ENCODE measurements around the gene C3orf85. TPM values are rescaled to one million over a fixed set of nuclear protein-coding genes. Genes with fewer than 3 reads are reported as not detected.
A peak's percentile ranks its signal among the peaks of the same experiment; 100 is the strongest.

The C3orf85 gene
- total RNA-seq: not detected

- no peak for ATAC-seq (replicated peaks in 1 of 2)
Measured at GRCh38 chr3:109136523-109136922, at the start of gene C3orf85. Gene C3orf85 (plus strand): TSS chr3:109136719. CDS start chr3:109136848, 129 bp downstream.

GRCh38 chr3:109089265-109089664 lies 47.3 kb upstream of the C3orf85 start:
- ATAC-seq (replicated peaks in 1 of 2): peak; percentile 64 to 91
- Mint-ChIP-seq H3K4me3 (peak overlapping the region in 1 of 2 donors; percentile 39), H3K9me3 (no peaks in the 10 kb centered on the region), H3K4me1 (ENCODE audit: low read depth) (no peaks in the 10 kb centered on the region), H3K27me3 (ENCODE audit: low read depth) (peaks cover 19% of the 10 kb centered on the region), H3K36me3 (ENCODE audit: insufficient read depth in 2 of 2) (no peaks in the 10 kb centered on the region), H3K27ac (no peak overlapping the region)
- DNase-seq: no peak

More at GRCh38 chr3:109136523-109136922, at the start of gene C3orf85:
- DNase-seq: no peak
- no peaks in the 10 kb centered on the region for H3K9me3 Mint-ChIP-seq
- no peak within 1 kb of the TSS for H3K4me3 Mint-ChIP-seq
- H3K4me1 Mint-ChIP-seq (ENCODE audit: low read depth): no peaks in the 10 kb centered on the region
- H3K27me3 Mint-ChIP-seq (ENCODE audit: low read depth): peaks cover 10% of the 10 kb centered on the region
- H3K27ac Mint-ChIP-seq: no peak within 1 kb of the TSS
- no peaks in the 10 kb centered on the region for H3K36me3 Mint-ChIP-seq (ENCODE audit: insufficient read depth in 2 of 2)

- Mint-ChIP-seq H3K36me3 (ENCODE audit: insufficient read depth in 2 of 2) (no peaks in the 10 kb centered on the region), H3K4me3 (no peak overlapping the region), H3K9me3 (no peaks in the 10 kb centered on the region), H3K4me1 (ENCODE audit: low read depth) (no peaks in the 10 kb centered on the region), H3K27ac (no peak overlapping the region), H3K27me3 (ENCODE audit: low read depth) (peaks cover 9% of the 10 kb centered on the region)
- DNase-seq (no peak), ATAC-seq (replicated peaks in 1 of 2) (no peak)
Measured at GRCh38 chr3:109091846-109092245, 44.7 kb upstream of the C3orf85 start.

DNA sequence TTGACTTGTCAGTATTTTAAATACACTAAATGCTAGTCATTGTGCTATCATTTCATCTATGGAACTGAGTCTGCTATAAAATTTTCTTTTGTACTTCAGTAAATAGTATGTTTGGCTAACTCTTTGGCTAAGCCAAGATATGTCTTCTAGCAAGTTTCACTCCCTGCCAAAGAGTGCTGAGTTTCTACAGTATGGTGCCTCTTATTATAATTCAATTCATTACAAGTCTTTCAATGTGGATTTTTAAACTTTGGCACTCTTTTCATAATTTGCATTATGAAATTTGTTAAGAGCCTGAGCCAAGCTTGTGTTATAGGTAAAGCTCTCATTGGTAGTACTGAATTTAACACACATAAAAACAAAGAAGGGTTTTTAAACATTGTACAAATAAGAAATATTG lies 43.0 kb upstream of the C3orf85 start:
- ATAC-seq (replicated peaks in 1 of 2) (no peak), DNase-seq (no peak)
- Mint-ChIP-seq H3K27ac (no peak overlapping the region), H3K4me1 (ENCODE audit: low read depth) (no peaks in the 10 kb centered on the region), H3K9me3 (no peaks in the 10 kb centered on the region), H3K4me3 (no peak overlapping the region), H3K36me3 (ENCODE audit: insufficient read depth in 2 of 2) (no peaks in the 10 kb centered on the region), H3K27me3 (ENCODE audit: low read depth) (peaks cover 2% of the 10 kb centered on the region)

DNA sequence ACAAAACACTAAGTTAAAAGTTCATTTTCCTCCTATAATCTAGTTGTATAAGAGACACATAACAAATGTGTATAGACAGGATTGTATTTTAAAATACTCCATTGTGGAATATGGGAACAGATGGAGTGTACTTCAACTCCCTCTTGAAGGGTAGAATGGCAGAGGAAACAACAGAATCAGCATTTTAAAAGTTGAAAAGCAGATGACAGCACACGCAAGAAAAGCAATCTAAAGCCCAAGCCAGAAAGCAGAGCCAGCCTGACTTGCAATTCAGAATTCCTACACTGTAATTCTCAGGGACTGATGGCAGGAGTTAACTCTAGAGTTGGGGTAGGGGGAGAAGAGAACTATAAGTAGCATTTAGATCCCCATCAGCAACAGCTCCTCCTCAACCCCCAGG lies 41.4 kb upstream of the C3orf85 start:
- H3K27me3 Mint-ChIP-seq (ENCODE audit: low read depth): no peaks in the 10 kb centered on the region
- no peaks in the 10 kb centered on the region for H3K9me3 Mint-ChIP-seq
- H3K36me3 Mint-ChIP-seq (ENCODE audit: insufficient read depth in 2 of 2): no peaks in the 10 kb centered on the region
- H3K27ac Mint-ChIP-seq: no peak overlapping the region
- ATAC-seq (replicated peaks in 1 of 2) (no peak), DNase-seq (no peak)
- no peaks in the 10 kb centered on the region for H3K4me1 Mint-ChIP-seq (ENCODE audit: low read depth)
- H3K4me3 Mint-ChIP-seq: no peak overlapping the region

GRCh38 chr3:109098079-109098644 lies 38.4 kb upstream of the C3orf85 start:
- H3K9me3 Mint-ChIP-seq: no peaks in the 10 kb centered on the region
- DNase-seq (no peak), ATAC-seq (replicated peaks in 1 of 2) (peak in 1 of 2 donors; percentile 27)
- no peak overlapping the region for H3K4me3 Mint-ChIP-seq
- H3K27ac Mint-ChIP-seq: no peak overlapping the region
- no peaks in the 10 kb centered on the region for H3K36me3 Mint-ChIP-seq (ENCODE audit: insufficient read depth in 2 of 2)
- no peaks in the 10 kb centered on the region for H3K27me3 Mint-ChIP-seq (ENCODE audit: low read depth)
- H3K4me1 Mint-ChIP-seq (ENCODE audit: low read depth): no peaks in the 10 kb centered on the region

- peaks cover 16% of the 10 kb centered on the region for H3K27me3 Mint-ChIP-seq (ENCODE audit: low read depth)
- no peak overlapping the region for H3K4me3 Mint-ChIP-seq
- no peak for DNase-seq
- no peaks in the 10 kb centered on the region for H3K9me3 Mint-ChIP-seq
- H3K27ac Mint-ChIP-seq: no peak overlapping the region
- no peaks in the 10 kb centered on the region for H3K4me1 Mint-ChIP-seq (ENCODE audit: low read depth)
- no peak for ATAC-seq (replicated peaks in 1 of 2)
- H3K36me3 Mint-ChIP-seq (ENCODE audit: insufficient read depth in 2 of 2): no peaks in the 10 kb centered on the region
Measured at GRCh38 chr3:109109574-109109973, 26.9 kb upstream of the C3orf85 start.

DNA sequence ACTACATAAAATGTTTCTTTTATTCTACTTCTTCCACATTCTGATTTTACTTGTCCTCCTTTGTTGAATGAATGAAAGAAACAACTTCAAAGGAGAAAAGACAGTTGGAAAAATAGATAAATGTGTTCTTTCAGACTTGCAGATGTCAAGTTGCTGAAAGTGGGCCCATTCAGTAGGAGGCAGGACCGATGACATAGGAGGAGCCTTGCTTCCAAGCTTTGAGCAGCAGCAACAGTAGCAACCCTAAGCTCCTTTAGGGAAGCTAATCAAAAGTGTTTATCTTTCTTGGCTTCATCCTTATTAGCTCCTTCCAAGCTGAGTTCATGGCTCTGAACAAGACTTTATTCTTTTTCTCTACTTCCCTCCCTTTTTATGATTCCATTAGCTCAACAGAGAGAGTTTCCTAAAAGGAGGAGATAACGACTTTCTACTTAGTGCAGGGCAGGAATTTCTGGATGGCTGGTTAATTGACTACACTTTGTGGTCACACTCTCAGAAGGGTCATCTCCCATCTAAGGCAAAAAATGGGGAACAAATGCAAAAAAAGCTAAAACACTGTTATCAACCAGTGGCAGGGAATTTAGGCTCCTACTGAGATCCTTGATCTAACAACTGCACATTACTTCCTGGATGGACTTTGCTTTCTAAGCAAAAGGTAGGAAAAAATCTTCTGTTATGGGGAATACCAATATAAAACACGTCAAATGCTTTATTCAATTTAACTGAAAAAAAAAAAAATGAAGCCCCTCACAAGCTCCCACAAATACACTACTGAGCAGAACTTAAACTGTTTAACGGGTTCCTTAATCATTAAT lies 23.4 kb upstream of the C3orf85 start:
- H3K27me3 Mint-ChIP-seq (ENCODE audit: low read depth): peaks cover 5% of the 10 kb centered on the region
- no peaks in the 10 kb centered on the region for H3K36me3 Mint-ChIP-seq (ENCODE audit: insufficient read depth in 2 of 2)
- H3K4me3 Mint-ChIP-seq: no peak overlapping the region
- no peak for DNase-seq
- no peaks in the 10 kb centered on the region for H3K9me3 Mint-ChIP-seq
- H3K4me1 Mint-ChIP-seq (ENCODE audit: low read depth): no peaks in the 10 kb centered on the region
- ATAC-seq (replicated peaks in 1 of 2): no peak
- H3K27ac Mint-ChIP-seq: no peak overlapping the region

GRCh38 chr3:109114746-109115145 lies 21.8 kb upstream of the C3orf85 start:
- Mint-ChIP-seq H3K4me3 (no peak overlapping the region), H3K27ac (no peak overlapping the region), H3K9me3 (no peaks in the 10 kb centered on the region), H3K4me1 (ENCODE audit: low read depth) (no peaks in the 10 kb centered on the region), H3K27me3 (ENCODE audit: low read depth) (peaks cover 3% of the 10 kb centered on the region), H3K36me3 (ENCODE audit: insufficient read depth in 2 of 2) (no peaks in the 10 kb centered on the region)
- DNase-seq (no peak), ATAC-seq (replicated peaks in 1 of 2) (no peak)

- DNase-seq (no peak), ATAC-seq (replicated peaks in 1 of 2) (no peak)
- Mint-ChIP-seq H3K36me3 (ENCODE audit: insufficient read depth in 2 of 2) (no peaks in the 10 kb centered on the region), H3K27me3 (ENCODE audit: low read depth) (no peaks in the 10 kb centered on the region), H3K4me3 (no peak overlapping the region), H3K27ac (no peak overlapping the region), H3K9me3 (no peaks in the 10 kb centered on the region), H3K4me1 (ENCODE audit: low read depth) (no peaks in the 10 kb centered on the region)
Measured at GRCh38 chr3:109115451-109115850, 21.1 kb upstream of the C3orf85 start.

DNA sequence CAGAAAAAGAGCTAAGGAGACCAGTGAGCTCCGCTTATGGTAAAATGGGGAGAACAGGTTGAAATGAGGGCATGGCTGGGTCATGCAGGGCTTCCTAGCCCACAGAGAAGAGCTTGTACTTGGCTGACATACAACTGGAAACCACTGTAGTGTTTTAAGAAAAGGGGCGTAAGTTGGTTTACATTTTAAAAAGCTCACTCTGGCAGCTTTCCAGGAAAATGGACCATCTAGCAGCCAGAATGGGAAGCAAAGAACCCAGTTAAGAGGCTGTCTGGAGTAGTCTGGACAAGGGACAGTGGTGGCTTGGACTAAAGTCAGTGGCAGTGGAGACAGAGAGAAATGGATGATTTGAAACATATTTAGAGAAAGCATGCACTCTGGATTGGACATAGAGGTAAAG lies 20.5 kb upstream of the C3orf85 start:
- Mint-ChIP-seq H3K4me3 (no peak overlapping the region), H3K27me3 (ENCODE audit: low read depth) (no peaks in the 10 kb centered on the region), H3K4me1 (ENCODE audit: low read depth) (no peaks in the 10 kb centered on the region), H3K27ac (no peak overlapping the region), H3K36me3 (ENCODE audit: insufficient read depth in 2 of 2) (no peaks in the 10 kb centered on the region), H3K9me3 (no peaks in the 10 kb centered on the region)
- DNase-seq: no peak
- no peak for ATAC-seq (replicated peaks in 1 of 2)

GRCh38 chr3:109117939-109118338 lies 18.6 kb upstream of the C3orf85 start, which contains the start of gene MORC1:
Gene MORC1 (minus strand): TSS chr3:109118134. CDS start chr3:109118059, 75 bp downstream.
- H3K27ac Mint-ChIP-seq: no peak within 1 kb of the TSS
- no peak for DNase-seq
- H3K9me3 Mint-ChIP-seq: no peaks in the 10 kb centered on the region
- no peaks in the 10 kb centered on the region for H3K27me3 Mint-ChIP-seq (ENCODE audit: low read depth)
- peaks cover 0 to 2% of the 10 kb centered on the region in 2 donors for H3K36me3 Mint-ChIP-seq (ENCODE audit: insufficient read depth in 2 of 2)
- H3K4me1 Mint-ChIP-seq (ENCODE audit: low read depth): no peaks in the 10 kb centered on the region
- no peak within 1 kb of the TSS for H3K4me3 Mint-ChIP-seq
- no peak for ATAC-seq (replicated peaks in 1 of 2)

DNA sequence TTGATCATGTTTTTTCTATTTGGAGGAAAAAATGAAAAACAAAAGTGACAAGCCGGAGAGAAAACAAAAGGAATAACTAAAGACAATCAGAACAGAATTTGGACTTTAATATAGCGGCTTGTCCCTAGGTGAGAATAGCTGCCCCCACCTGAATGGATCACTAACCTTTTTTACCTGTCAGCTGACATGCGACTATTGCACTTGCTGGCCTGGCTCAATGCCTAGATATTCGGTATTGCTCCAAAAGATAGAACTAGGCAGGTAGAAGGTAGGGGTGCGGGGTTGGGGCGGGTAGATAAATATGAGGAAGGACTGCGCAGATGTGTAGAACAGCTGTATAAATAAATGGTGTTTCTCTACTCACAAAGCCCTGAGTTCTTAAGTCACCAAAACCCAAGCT lies 17.9 kb upstream of the C3orf85 start:
- no peak overlapping the region for H3K27ac Mint-ChIP-seq
- H3K27me3 Mint-ChIP-seq (ENCODE audit: low read depth): no peaks in the 10 kb centered on the region
- peaks cover 0 to 2% of the 10 kb centered on the region in 2 donors for H3K36me3 Mint-ChIP-seq (ENCODE audit: insufficient read depth in 2 of 2)
- DNase-seq (no peak), ATAC-seq (replicated peaks in 1 of 2) (no peak)
- no peak overlapping the region for H3K4me3 Mint-ChIP-seq
- no peaks in the 10 kb centered on the region for H3K4me1 Mint-ChIP-seq (ENCODE audit: low read depth)
- no peaks in the 10 kb centered on the region for H3K9me3 Mint-ChIP-seq

Measured in activated T-cell treated with anti-CD3 and anti-CD28 coated beads, Interleukin-2, amount 50 U/mL, for 72 hours (primary cell).